ENCODE data around the gene RPL22.

DNA sequence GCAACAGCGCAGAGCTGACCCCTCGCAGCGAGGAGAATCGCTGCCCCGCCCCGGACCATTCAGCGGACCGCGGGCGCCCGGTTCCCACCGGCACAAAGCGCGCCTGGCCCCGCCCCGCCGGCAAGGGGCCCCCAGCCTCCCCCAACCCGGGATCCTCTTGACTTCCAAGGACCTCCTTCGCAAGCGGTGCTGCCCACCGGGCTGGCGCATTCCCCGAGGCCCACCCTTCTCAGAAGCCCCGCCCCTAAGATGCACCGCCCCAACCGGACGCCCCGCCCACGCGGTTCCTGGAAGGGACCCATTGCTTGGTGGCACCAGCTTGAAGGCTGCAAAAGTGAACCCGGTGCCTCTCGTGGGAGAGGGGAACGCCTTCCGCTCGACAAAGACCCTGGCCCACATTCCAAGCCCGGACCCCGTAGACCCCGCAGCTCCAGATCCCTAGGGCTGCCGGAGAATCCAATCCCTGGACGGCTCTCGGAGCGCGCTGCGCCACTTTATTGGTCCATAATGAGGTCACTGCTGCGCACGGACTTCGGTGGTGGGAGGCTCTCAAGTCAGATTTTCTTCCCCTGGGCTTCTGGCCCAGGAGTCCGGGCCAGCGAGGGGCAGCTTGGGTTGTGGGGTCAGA, 46.6 kb upstream of the RPL22 start:
- TF ChIP-seq EZH2 (IDR thresholded peaks at IDR 0.05; ENCODE audit: insufficient read depth, low read length), result no peak
- TF ChIP-seq CTCF (IDR thresholded peaks at IDR 0.05; ENCODE audit: insufficient read depth, low read depth, low read length), result no peak
